Activated naive CD8-positive, alpha-beta T cell (primary cell): ENCODE data around the gene NDUFS3.
"Not testable (repeated sequence)": the region's sequence is repeated elsewhere in the genome, so short reads cannot be mapped to it uniquely, and the experiment has no call there.

Experiments used
- H3K27ac Mint-ChIP-seq: one replicate; pipeline ENCODE4 v1.8.0; 2021; ENCODE audit warnings: mixed read lengths
- H3K27me3 Mint-ChIP-seq: one replicate; pipeline ENCODE4 v1.8.0; 2021; ENCODE audit warnings: mixed read lengths
- H3K36me3 Mint-ChIP-seq: one replicate; pipeline ENCODE4 v1.8.0; 2021; ENCODE audit warnings: mixed read lengths
- H3K4me1 Mint-ChIP-seq: one replicate; pipeline ENCODE4 v1.8.0; 2021; ENCODE audit warnings: low read depth, mixed read lengths
- H3K4me3 Mint-ChIP-seq: one replicate; pipeline ENCODE4 v1.8.0; 2021; ENCODE audit warnings: mild to moderate bottlenecking, mixed read lengths
- H3K9me3 Mint-ChIP-seq: one replicate; pipeline ENCODE4 v1.8.0; 2021; ENCODE audit warnings: low read depth, mixed read lengths

The NDUFS3 gene

GRCh38 chr11:47578524-47579494 lies at the start of gene NDUFS3, which contains the start of gene KBTBD4:
Gene NDUFS3, plus strand, starts transcription at chr11:47579074. Its CDS starts 18 bp downstream, at chr11:47579092.
Gene KBTBD4, minus strand, starts transcription at chr11:47578970. Its CDS starts 19 bp downstream, at chr11:47578951.
- Mint-ChIP-seq H3K27me3 (no peaks in the 10 kb centered on the region), H3K9me3 (no peaks in the 10 kb centered on the region), H3K36me3 (peaks cover 7% of the 10 kb centered on the region), H3K27ac (peak within 1 kb of the TSS; percentile 98), H3K4me1 (peaks cover 46% of the 10 kb centered on the region), H3K4me3 (peak within 1 kb of the TSS; percentile 98)

- Mint-ChIP-seq H3K4me1 (peaks cover 58% of the 10 kb centered on the region), H3K9me3 (no peaks in the 10 kb centered on the region), H3K36me3 (peaks cover 3% of the 10 kb centered on the region), H3K4me3 (no peak overlapping the region), H3K27me3 (no peaks in the 10 kb centered on the region), H3K27ac (peak overlapping the region; percentile 2)
Observed at GRCh38 chr11:47529951-47530350, 48.9 kb upstream of the NDUFS3 start.

GRCh38 chr11:47530721-47531120 lies 48.2 kb upstream of the NDUFS3 start:
- H3K27me3 Mint-ChIP-seq, H3K36me3 Mint-ChIP-seq, H3K9me3 Mint-ChIP-seq, H3K27ac Mint-ChIP-seq, H3K4me3 Mint-ChIP-seq: not testable (repeated sequence)
- peaks cover 54% of the 10 kb centered on the region for H3K4me1 Mint-ChIP-seq

- Mint-ChIP-seq H3K27me3 (no peaks in the 10 kb centered on the region), H3K27ac (no peak overlapping the region), H3K9me3 (no peaks in the 10 kb centered on the region), H3K36me3 (peaks cover 3% of the 10 kb centered on the region), H3K4me3 (no peak overlapping the region), H3K4me1 (peaks cover 47% of the 10 kb centered on the region)
Observed at GRCh38 chr11:47531666-47532065, 47.2 kb upstream of the NDUFS3 start.

DNA sequence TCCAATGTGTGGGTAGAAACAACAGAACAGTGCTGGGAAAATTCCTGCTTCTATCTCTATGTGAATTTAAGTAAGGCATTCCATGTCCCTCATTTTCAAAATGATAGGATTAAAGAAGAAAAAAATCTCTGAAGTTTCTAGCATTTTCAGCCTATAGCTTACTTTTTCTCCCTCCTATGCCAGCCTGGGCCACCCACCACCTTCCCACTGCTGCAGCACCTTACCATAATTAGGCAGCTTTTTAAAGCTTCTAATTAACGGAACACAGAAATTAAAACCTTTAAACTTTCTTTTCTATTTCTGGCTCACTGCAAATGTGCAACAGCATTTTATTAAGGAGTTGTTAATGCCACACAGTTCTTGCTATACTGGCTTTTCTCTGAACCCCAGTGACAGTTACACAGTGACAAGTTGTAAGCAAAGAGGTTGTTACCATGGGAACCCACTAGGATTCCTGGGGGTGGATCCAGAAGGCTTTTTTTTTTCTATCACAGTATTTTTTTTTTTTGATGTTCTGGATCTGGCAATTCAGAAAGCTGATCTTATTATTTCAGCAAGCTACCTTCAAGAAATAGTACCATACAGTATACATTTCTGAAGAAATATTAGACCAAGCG lies 46.2 kb upstream of the NDUFS3 start:
- peaks cover 43% of the 10 kb centered on the region for H3K4me1 Mint-ChIP-seq
- peaks cover 3% of the 10 kb centered on the region for H3K36me3 Mint-ChIP-seq
- peak overlapping the region; percentile 16 for H3K27ac Mint-ChIP-seq
- H3K27me3 Mint-ChIP-seq = no peaks in the 10 kb centered on the region
- H3K4me3 Mint-ChIP-seq = no peak overlapping the region
- no peaks in the 10 kb centered on the region for H3K9me3 Mint-ChIP-seq

- Mint-ChIP-seq H3K27me3 (no peaks in the 10 kb centered on the region), H3K9me3 (no peaks in the 10 kb centered on the region), H3K36me3 (peaks cover 6% of the 10 kb centered on the region), H3K4me3 (no peak overlapping the region), H3K27ac (no peak overlapping the region), H3K4me1 (peaks cover 42% of the 10 kb centered on the region)
Observed at GRCh38 chr11:47533690-47534151, 45.2 kb upstream of the NDUFS3 start.

GRCh38 chr11:47534704-47535251 lies 44.1 kb upstream of the NDUFS3 start:
- Mint-ChIP-seq H3K4me1 (peaks cover 52% of the 10 kb centered on the region), H3K4me3 (peak overlapping the region; percentile 2), H3K27ac (peak overlapping the region; percentile 17), H3K27me3 (no peaks in the 10 kb centered on the region), H3K9me3 (no peaks in the 10 kb centered on the region), H3K36me3 (peaks cover 7% of the 10 kb centered on the region)

- H3K4me1 Mint-ChIP-seq = peaks cover 56% of the 10 kb centered on the region
- no peak overlapping the region for H3K27ac Mint-ChIP-seq
- H3K4me3 Mint-ChIP-seq = no peak overlapping the region
- H3K9me3 Mint-ChIP-seq = no peaks in the 10 kb centered on the region
- H3K27me3 Mint-ChIP-seq = no peaks in the 10 kb centered on the region
- H3K36me3 Mint-ChIP-seq = peaks cover 3% of the 10 kb centered on the region
Observed at GRCh38 chr11:47536915-47537314, 42.0 kb upstream of the NDUFS3 start.

DNA sequence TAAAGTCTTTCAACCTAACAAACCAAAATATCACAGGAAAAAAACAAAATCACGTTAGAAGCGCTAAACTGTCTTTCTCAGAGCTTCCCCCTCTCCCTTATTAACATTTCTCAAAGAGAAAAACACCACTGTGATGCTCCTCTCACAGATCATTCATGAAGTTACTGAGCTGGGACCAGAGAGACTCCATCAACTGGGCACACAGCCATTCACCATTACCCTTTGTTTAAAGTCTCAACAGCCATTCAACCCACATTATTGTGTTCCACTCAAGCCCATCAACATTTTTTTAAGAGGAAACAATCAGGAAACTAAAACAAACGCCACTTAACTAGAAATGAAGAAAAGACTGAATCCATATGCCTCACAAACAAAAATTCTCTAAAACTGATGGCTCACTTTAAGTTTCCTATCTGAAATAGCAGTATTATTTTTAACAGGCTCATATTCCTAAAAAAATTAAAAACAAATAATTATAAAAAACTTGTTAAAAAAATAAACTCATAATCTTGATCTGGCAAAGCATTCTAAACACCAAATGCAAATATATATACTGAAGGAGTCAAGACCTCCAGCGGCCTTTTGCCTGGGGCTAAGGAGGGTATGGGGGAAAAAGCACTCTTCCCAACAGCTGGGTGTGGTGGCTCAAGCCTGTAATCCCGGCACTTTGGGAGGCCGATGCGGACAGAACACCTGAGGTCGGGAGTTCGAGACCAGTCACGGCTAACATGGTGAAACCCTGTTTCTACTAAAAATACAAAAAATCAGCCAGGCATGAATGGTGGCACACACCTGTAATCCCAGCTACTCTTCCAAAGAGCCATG lies 39.9 kb upstream of the NDUFS3 start:
- peak overlapping the region; percentile 77 for H3K27ac Mint-ChIP-seq
- peaks cover 59% of the 10 kb centered on the region for H3K4me1 Mint-ChIP-seq

DNA sequence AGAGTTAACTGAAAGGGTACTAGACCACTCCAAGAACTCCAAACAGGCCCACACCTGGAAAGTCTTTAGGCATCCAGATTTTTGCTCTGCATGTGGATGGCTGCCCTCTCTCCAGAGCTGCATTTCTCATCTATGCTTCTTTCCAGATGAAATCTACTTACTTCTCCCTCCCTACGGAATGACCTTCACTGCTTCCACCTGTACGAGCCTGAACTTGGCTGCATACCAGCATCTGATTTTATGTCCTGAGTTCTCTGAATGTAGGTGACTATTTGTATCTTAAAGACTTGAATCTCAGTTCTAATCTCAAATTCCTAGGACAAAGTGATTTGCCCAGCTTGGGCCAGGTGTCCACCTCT lies 39.2 kb upstream of the NDUFS3 start:
- Mint-ChIP-seq H3K27me3 (no peaks in the 10 kb centered on the region), H3K36me3 (peaks cover 3% of the 10 kb centered on the region), H3K4me3 (peak overlapping the region; percentile 60), H3K9me3 (no peaks in the 10 kb centered on the region), H3K4me1 (peaks cover 66% of the 10 kb centered on the region), H3K27ac (peak overlapping the region; percentile 77)

More for the DNA sequence above, 39.9 kb upstream of the NDUFS3 start:
- no peaks in the 10 kb centered on the region for H3K27me3 Mint-ChIP-seq
- H3K4me3 Mint-ChIP-seq = peak overlapping the region; percentile 47
- peaks cover 3% of the 10 kb centered on the region for H3K36me3 Mint-ChIP-seq
- H3K9me3 Mint-ChIP-seq = no peaks in the 10 kb centered on the region

- no peaks in the 10 kb centered on the region for H3K9me3 Mint-ChIP-seq
- H3K27me3 Mint-ChIP-seq = no peaks in the 10 kb centered on the region
- peaks cover 3% of the 10 kb centered on the region for H3K36me3 Mint-ChIP-seq
- peak overlapping the region; percentile 60 for H3K4me3 Mint-ChIP-seq
- peaks cover 66% of the 10 kb centered on the region for H3K4me1 Mint-ChIP-seq
- H3K27ac Mint-ChIP-seq = peak overlapping the region; percentile 77
Observed at GRCh38 chr11:47541070-47541469, 37.8 kb upstream of the NDUFS3 start.

- H3K36me3 Mint-ChIP-seq = peaks cover 5% of the 10 kb centered on the region
- H3K4me3 Mint-ChIP-seq = no peak overlapping the region
- no peaks in the 10 kb centered on the region for H3K9me3 Mint-ChIP-seq
- H3K27ac Mint-ChIP-seq = no peak overlapping the region
- no peaks in the 10 kb centered on the region for H3K27me3 Mint-ChIP-seq
- H3K4me1 Mint-ChIP-seq = peaks cover 69% of the 10 kb centered on the region
Observed at GRCh38 chr11:47545298-47545697, 33.6 kb upstream of the NDUFS3 start.

DNA sequence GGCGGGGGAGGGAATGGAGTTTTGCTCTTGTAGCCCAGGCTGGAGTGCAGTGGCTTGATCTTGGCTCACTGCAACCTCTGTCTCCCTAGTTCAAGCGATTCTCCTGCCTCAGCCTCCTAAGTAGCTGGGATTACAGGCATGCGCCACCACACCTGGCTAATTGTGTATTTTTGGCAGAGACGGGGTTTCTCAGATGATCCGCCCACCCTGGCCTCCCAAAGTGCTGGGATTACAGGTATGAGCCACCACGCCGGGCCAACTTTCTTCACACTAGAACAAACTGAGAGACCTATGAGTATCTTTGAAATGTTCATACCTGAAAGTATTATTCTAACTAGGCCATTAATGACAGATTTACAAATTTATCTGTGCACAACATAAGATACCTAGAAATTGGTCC lies 32.6 kb upstream of the NDUFS3 start:
- H3K27ac Mint-ChIP-seq = peak overlapping the region; percentile 28
- not testable (repeated sequence) for H3K36me3 Mint-ChIP-seq, H3K27me3 Mint-ChIP-seq, H3K9me3 Mint-ChIP-seq, H3K4me3 Mint-ChIP-seq
- H3K4me1 Mint-ChIP-seq = peaks cover 69% of the 10 kb centered on the region

DNA sequence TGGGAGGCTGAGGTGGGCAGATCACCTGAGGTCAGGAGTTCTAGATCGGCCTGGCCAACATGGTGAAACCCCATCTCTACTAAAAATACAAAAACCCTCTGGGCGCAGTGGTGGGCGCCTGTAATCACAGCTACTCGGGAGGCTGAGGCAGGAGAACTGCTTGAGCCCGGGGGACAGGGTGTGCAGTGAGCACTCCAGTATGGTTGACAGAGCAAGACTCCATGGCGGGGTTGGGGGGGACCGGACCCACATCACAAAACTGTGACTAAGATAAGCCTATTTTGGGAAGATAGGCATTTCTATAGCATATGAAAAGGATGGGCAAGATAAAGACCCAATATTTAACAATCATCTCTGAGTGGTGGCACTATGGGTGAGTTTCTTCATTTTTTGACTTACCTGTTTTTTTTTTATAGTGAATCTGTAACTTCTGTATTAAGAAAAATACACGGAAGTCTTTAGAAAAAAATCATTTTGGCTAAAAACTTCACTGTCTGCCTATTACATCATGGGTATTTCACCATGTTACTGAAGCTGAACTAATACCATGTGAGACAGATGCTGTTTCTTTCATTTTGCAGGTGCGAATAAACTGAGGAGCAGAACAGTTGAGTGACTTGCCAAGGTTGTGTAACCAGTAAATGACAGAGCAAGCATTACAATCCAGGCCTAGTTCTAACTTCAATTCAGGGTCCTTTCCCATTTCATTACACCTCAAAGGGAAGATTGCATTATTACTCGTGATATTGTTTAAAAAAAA lies 28.4 kb upstream of the NDUFS3 start:
- no peaks in the 10 kb centered on the region for H3K9me3 Mint-ChIP-seq
- H3K4me1 Mint-ChIP-seq = peaks cover 51% of the 10 kb centered on the region
- H3K36me3 Mint-ChIP-seq = peaks cover 10% of the 10 kb centered on the region
- H3K4me3 Mint-ChIP-seq = peak overlapping the region; percentile 97
- H3K27ac Mint-ChIP-seq = peak overlapping the region; percentile 68
- no peaks in the 10 kb centered on the region for H3K27me3 Mint-ChIP-seq
